ENCODE results near the gene NME8.

NME8 gene

DNA sequence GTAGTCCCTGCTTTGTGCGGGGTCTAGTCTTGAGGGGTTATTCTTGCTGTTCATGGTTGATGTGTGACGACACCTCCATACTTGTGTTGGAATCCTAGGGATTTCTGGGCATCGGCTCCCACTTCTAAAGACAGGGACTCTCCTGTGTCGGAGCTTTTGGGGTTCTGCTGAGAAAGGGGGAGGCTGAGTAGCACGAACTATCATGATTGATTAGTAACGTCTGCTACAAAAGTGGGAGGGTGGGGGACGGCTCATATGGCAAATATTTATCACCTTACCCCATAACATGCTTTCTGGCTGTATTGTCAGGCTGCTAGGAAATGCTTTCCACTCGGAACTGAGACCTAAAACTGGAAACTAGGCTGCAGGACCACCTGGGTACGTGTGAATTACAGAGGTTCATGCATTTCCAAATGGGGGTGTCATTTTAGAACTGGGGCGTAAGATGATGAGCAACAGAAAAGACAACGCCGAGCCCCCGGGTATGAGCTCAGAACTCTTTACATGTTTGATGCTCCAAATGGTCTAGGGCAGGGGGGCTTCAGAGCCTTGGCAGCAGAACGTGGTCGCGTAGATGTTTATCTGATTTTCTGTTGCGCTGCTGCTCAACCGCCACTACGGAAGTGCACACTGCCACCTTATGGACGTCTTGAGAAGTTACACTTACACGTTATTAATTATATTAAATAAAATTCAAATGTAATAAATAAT, 15.1 kb upstream of the NME8 start:
- TF ChIP-seq, protein P1, sequence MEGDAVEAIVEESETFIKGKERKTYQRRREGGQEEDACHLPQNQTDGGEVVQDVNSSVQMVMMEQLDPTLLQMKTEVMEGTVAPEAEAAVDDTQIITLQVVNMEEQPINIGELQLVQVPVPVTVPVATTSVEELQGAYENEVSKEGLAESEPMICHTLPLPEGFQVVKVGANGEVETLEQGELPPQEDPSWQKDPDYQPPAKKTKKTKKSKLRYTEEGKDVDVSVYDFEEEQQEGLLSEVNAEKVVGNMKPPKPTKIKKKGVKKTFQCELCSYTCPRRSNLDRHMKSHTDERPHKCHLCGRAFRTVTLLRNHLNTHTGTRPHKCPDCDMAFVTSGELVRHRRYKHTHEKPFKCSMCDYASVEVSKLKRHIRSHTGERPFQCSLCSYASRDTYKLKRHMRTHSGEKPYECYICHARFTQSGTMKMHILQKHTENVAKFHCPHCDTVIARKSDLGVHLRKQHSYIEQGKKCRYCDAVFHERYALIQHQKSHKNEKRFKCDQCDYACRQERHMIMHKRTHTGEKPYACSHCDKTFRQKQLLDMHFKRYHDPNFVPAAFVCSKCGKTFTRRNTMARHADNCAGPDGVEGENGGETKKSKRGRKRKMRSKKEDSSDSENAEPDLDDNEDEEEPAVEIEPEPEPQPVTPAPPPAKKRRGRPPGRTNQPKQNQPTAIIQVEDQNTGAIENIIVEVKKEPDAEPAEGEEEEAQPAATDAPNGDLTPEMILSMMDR (IDR thresholded peaks at IDR 0.05), result peak; percentile 68
- Histone ChIP-seq H3K9me3 (ENCODE audit: control insufficient read depth, low read length) (no peaks in the 10 kb centered on the region), H3K4me1 (peaks cover 7% of the 10 kb centered on the region), H2AFZ (peak overlapping the region; percentile 65), H3K9ac (no peak overlapping the region), H3K79me2 (no peaks in the 10 kb centered on the region), H3K4me3 (ENCODE audit: low read depth, low read length) (peak overlapping the region; percentile 30), H3K4me2 (ENCODE audit: low read length) (peak overlapping the region; percentile 59), H3K36me3 (ENCODE audit: control insufficient read depth, insufficient read depth, low read length) (no peaks in the 10 kb centered on the region), H3K27ac (no peak overlapping the region), H3K27me3 (ENCODE audit: control insufficient read depth, insufficient read depth, low read length) (no peaks in the 10 kb centered on the region)

DNA sequence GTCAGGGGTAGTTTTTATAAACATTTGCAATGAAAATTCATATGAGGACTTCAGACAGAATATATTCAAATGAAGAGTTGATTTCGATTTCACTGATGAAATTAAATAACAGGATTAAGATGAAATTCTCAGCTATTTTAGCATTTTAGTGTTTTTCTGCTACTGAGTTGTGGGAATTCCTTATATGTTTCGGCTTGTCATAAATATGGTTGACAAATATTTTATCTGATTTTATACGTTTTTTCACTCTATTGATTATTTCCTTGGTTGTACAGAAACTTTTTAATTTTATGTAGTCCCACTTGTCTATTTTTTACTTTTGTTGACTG, 14.6 kb upstream of the NME8 start:
- Histone ChIP-seq H3K4me3 (ENCODE audit: low read depth, low read length) (no peak overlapping the region), H3K9ac (no peak overlapping the region), H3K36me3 (ENCODE audit: control insufficient read depth, insufficient read depth, low read length) (no peaks in the 10 kb centered on the region)

DNA sequence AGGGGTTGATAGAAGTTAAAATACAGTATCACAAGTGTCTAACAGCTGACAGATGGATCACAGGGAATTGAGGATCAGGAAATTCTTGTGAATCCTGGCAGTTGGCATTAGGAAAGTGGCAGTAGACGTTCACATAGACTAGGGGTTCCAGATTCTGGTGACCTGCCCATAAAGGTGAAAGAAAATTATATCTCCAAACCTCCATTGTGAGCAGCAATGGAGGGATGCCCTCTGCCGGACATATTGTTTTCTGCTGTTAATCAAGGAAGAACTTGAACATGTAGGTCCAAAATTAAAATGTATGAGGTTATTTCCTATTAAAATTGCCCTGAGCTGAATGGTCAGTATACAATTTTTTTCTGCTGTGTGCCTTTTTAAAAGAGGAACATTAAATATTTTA, 5.1 kb downstream of the NME8 start:
- no peaks in the 10 kb centered on the region for H3K9me3 ChIP-seq (ENCODE audit: control insufficient read depth, low read length)
- H3K79me2 ChIP-seq, result no peaks in the 10 kb centered on the region
- no peak overlapping the region for H3K27ac ChIP-seq
- H3K9ac ChIP-seq, result no peak overlapping the region
- no peak overlapping the region for H3K4me2 ChIP-seq (ENCODE audit: low read length)
- no peak overlapping the region for H3K4me3 ChIP-seq (ENCODE audit: low read depth, low read length)
- no peaks in the 10 kb centered on the region for H3K4me1 ChIP-seq
- H3K36me3 ChIP-seq (ENCODE audit: control insufficient read depth, insufficient read depth, low read length), result no peaks in the 10 kb centered on the region
- H2AFZ ChIP-seq, result no peak overlapping the region
- TF ChIP-seq, protein P1 (IDR thresholded peaks at IDR 0.05), result peak; percentile 29
- no peaks in the 10 kb centered on the region for H3K27me3 ChIP-seq (ENCODE audit: control insufficient read depth, insufficient read depth, low read length)

More for the DNA sequence above, 14.6 kb upstream of the NME8 start:
- no peak overlapping the region for H3K4me2 ChIP-seq (ENCODE audit: low read length)
- H3K27me3 ChIP-seq (ENCODE audit: control insufficient read depth, insufficient read depth, low read length), result no peaks in the 10 kb centered on the region
- no peak overlapping the region for H2AFZ ChIP-seq
- no peaks in the 10 kb centered on the region for H3K9me3 ChIP-seq (ENCODE audit: control insufficient read depth, low read length)
- peaks cover 7% of the 10 kb centered on the region for H3K4me1 ChIP-seq
- no peaks in the 10 kb centered on the region for H3K79me2 ChIP-seq
- H3K27ac ChIP-seq, result no peak overlapping the region
- TF ChIP-seq, protein P1 (IDR thresholded peaks at IDR 0.05), result no peak

DNA sequence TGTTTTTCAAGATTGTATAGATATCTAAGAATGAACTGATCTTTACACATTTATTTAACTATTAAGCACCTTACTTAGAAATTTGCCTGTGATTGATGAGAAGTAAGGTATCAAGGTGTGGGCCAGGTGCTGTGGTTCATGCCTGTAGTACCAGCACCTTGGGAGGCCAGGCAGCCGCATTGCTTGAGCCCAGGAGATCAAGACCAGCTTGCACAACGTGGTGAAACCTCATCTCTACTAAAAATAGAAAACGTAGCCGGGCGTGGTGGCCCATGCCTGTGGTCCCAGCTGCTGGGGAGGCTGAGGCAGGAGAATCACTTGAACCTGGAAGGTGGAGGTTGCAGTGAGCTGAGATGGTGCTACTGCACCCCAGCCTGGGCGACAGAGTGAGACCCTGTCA, 33.7 kb downstream of the NME8 start:
- Histone ChIP-seq H3K27ac (no peak overlapping the region), H3K4me3 (ENCODE audit: low read depth, low read length) (no peak overlapping the region), H3K9ac (no peak overlapping the region), H2AFZ (no peak overlapping the region), H3K4me1 (no peaks in the 10 kb centered on the region), H3K4me2 (ENCODE audit: low read length) (no peak overlapping the region), H3K36me3 (ENCODE audit: control insufficient read depth, insufficient read depth, low read length) (no peaks in the 10 kb centered on the region), H3K9me3 (ENCODE audit: control insufficient read depth, low read length) (no peaks in the 10 kb centered on the region), H3K79me2 (no peaks in the 10 kb centered on the region), H3K27me3 (ENCODE audit: control insufficient read depth, insufficient read depth, low read length) (no peaks in the 10 kb centered on the region)
- TF ChIP-seq, protein P1 (IDR thresholded peaks at IDR 0.05), result no peak

DNA sequence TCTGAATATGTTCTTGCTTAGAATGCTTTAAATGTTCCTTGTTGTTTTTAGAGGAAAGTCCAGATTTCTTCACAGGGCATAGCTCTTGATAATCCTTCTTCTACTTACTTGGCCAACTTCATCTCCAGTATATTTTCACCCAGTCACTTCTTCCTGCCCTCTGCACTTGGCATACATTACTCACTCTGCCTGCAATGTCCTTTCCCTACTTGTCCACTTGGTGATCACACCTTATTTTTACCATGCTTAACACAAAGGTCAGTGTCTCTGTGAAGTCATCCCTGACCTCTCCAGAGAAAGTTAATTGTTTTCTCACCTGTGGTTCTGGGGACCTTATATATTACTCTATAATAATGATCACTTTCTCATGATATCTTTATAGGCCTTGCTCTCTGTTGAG, 45.0 kb downstream of the NME8 start:
- Histone ChIP-seq H3K27ac (no peak overlapping the region), H3K79me2 (no peaks in the 10 kb centered on the region), H2AFZ (no peak overlapping the region), H3K4me2 (ENCODE audit: low read length) (no peak overlapping the region), H3K9ac (no peak overlapping the region), H3K27me3 (ENCODE audit: control insufficient read depth, insufficient read depth, low read length) (no peaks in the 10 kb centered on the region), H3K4me1 (no peaks in the 10 kb centered on the region), H3K4me3 (ENCODE audit: low read depth, low read length) (no peak overlapping the region), H3K9me3 (ENCODE audit: control insufficient read depth, low read length) (no peaks in the 10 kb centered on the region), H3K36me3 (ENCODE audit: control insufficient read depth, insufficient read depth, low read length) (no peaks in the 10 kb centered on the region)
- TF ChIP-seq, protein P1 (IDR thresholded peaks at IDR 0.05), result no peak

Data from parathyroid adenoma (tissue), 2 donors.